Uterus (tissue), 4 donors: ENCODE data around the gene ASCL1. TPM values are rescaled to one million over a fixed set of nuclear protein-coding genes. Genes with fewer than 3 reads are reported as not detected.

Source experiments
- DNase-seq, 2 donors: peaks; one replicate each; pipeline ENCODE4 v3.0.0-alpha.2; 2019 to 2020
- H3K27ac ChIP-seq, 2 donors: fragments of 200-600 bp; sonication (generic); 1 replicate in 1 of 2; 2 replicates in 1 of 2; pipeline ENCODE4 v1.5.1; 2016 to 2018
- H3K27me3 ChIP-seq, 2 donors: fragments of 200-600 bp; sonication (generic); one replicate each; pipeline ENCODE4 v1.5.1; 2018 to 2019; ENCODE audit warnings: control low read depth in 1 of 2
- H3K36me3 ChIP-seq, 2 donors: fragments of 200-600 bp; sonication (generic); one replicate each; pipeline ENCODE4 v1.5.1; 2019; ENCODE audit warnings: control low read depth in 1 of 2
- H3K4me1 ChIP-seq, 2 donors: fragments of 200-600 bp; sonication (generic); one replicate each; pipeline ENCODE4 v1.5.1; 2018 to 2019; ENCODE audit warnings: control low read depth in 1 of 2
- H3K4me3 ChIP-seq, 2 donors: fragments of 200-600 bp; sonication (generic); 1 replicate in 1 of 2; 2 replicates in 1 of 2; pipeline ENCODE4 v1.5.1; 2018 to 2019; ENCODE audit warnings: mild to moderate bottlenecking in 1 of 2
- H3K9me3 ChIP-seq, 2 donors: fragments of 200-600 bp; sonication (generic); one replicate each; pipeline ENCODE4 v1.5.1; 2019; ENCODE audit warnings: control low read depth in 1 of 2
- POLR2A ChIP-seq, 2 donors: fragments of 450-650 bp; IDR thresholded peaks; one replicate each; pipeline ENCODE4 v1.6.1; 2016; ENCODE audit warnings: antibody characterized with exemption in 2 of 2, mild to moderate bottlenecking in 1 of 2, moderate library complexity in 1 of 2
- intact Hi-C: fragments of 100-400 bp; cut with DNase I; formaldehyde crosslinking; loops from one replicate; pipeline ENCODE4 v1.15.1; 2023; ENCODE audit warnings: low total_unique reads
- total RNA-seq, 4 donors: library from RNA; depleted of rRNA in 3 of 4; stranded (reverse); fragments of >200 nt in 3 of 4; gene quantifications; one replicate each; pipeline versions ENCODE4 v1.1.0 to v1.2.4, GENCODE V29; 2014 to 2023
- TF ChIP-seq, protein P1 (sequence below), 4 experiments: fragments of 200-600 bp in 2 of 4; fragments of 450-650 bp in 2 of 4; sonication (generic) in 2 of 4; IDR thresholded peaks; one replicate each; pipeline ENCODE4 v1.5.1; 2016 to 2019; ENCODE audit warnings: antibody characterized with exemption in 4 of 4, mild to moderate bottlenecking in 2 of 4, moderate library complexity in 1 of 4
- donor health status: DM: yes; HTN: yes; CAD: no.

The ASCL1 gene
- total RNA-seq, 4 donors from 2014 or later, result 0.48 TPM; not detected in 3

DNA sequence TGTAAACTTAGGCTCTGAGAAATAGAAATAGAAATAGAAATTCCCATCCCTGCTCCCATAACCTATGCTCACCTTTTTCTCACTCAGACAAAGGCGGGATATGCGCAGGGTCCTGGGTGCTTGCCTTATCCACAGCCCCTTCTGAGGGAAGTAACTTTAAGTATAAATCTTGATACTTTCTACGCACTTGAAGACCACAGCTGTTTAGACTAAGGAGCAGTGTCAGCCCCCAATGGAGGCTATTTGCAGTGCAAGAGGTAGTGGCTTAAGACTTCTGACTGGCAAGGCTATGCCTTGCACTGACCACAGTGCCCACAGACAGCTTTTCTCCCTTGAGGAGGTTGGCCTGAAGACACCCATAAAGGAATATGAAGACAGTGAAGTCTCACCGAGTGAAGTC is 35.2 kb downstream of the ASCL1 start:
- no peaks in the 10 kb centered on the region for H3K27me3 ChIP-seq
- no peak overlapping the region for H3K4me3 ChIP-seq
- no peaks in the 10 kb centered on the region for H3K4me1 ChIP-seq
- DNase-seq, result no peak
- H3K36me3 ChIP-seq, result no peaks in the 10 kb centered on the region
- H3K9me3 ChIP-seq, result no peaks in the 10 kb centered on the region
- intact Hi-C loops, result no loop called here
- H3K27ac ChIP-seq, result no peak overlapping the region
- no peak for TF ChIP-seq POLR2A (IDR thresholded peaks at IDR 0.05)
- TF ChIP-seq, protein P1, sequence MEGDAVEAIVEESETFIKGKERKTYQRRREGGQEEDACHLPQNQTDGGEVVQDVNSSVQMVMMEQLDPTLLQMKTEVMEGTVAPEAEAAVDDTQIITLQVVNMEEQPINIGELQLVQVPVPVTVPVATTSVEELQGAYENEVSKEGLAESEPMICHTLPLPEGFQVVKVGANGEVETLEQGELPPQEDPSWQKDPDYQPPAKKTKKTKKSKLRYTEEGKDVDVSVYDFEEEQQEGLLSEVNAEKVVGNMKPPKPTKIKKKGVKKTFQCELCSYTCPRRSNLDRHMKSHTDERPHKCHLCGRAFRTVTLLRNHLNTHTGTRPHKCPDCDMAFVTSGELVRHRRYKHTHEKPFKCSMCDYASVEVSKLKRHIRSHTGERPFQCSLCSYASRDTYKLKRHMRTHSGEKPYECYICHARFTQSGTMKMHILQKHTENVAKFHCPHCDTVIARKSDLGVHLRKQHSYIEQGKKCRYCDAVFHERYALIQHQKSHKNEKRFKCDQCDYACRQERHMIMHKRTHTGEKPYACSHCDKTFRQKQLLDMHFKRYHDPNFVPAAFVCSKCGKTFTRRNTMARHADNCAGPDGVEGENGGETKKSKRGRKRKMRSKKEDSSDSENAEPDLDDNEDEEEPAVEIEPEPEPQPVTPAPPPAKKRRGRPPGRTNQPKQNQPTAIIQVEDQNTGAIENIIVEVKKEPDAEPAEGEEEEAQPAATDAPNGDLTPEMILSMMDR (IDR thresholded peaks at IDR 0.05), result no peak

DNA sequence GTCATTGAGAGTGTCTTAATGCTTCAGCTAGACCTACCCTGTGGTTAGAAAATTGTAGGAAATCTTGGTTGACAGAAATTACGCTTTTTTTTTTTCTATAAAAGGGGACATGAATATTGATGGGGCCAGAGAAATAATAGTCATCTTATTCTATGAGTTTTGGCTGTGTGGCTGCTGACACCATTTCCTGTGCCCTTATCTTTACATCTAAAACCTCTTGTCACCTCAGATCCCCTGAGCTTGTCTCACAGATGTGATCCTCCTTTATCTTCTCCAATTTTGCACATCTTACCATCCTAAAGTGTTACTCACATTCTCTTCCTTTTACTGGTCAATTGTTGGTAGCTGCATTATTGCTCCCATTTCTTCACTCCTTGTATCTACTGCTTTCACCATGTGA is 36.1 kb downstream of the ASCL1 start:
- TF ChIP-seq POLR2A (IDR thresholded peaks at IDR 0.05), result no peak
- TF ChIP-seq, protein P1 (IDR thresholded peaks at IDR 0.05), result no peak
- intact Hi-C loops, result no loop called here
- H3K4me3 ChIP-seq, result no peak overlapping the region
- no peaks in the 10 kb centered on the region for H3K36me3 ChIP-seq
- no peaks in the 10 kb centered on the region for H3K27me3 ChIP-seq
- H3K4me1 ChIP-seq, result no peaks in the 10 kb centered on the region
- H3K9me3 ChIP-seq, result no peaks in the 10 kb centered on the region
- no peak for DNase-seq
- H3K27ac ChIP-seq, result no peak overlapping the region

DNA sequence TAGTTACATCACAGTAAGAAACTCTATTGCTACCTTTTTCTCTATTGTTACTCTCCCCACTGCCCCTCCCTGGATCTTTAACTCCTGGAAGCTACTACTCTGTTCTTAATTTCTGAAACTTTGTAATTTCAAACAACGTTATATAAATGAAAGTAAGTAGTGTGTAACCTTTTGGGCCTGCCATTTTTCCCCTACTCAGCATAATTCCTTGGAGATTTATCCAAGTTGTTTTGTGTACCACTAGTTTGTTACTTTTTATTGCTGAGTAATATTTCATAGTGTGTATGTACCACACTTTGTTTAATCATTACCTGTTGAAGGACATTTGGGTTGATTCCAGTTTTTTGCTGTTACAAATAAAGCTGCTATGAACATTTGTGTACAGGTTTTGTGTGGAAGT is 37.9 kb downstream of the ASCL1 start:
- no peaks in the 10 kb centered on the region for H3K4me1 ChIP-seq
- no peak overlapping the region for H3K4me3 ChIP-seq
- no peaks in the 10 kb centered on the region for H3K9me3 ChIP-seq
- DNase-seq, result no peak
- H3K36me3 ChIP-seq, result no peaks in the 10 kb centered on the region
- TF ChIP-seq POLR2A (IDR thresholded peaks at IDR 0.05), result no peak
- TF ChIP-seq, protein P1 (IDR thresholded peaks at IDR 0.05), result no peak
- intact Hi-C loops, result no loop called here
- H3K27me3 ChIP-seq, result no peaks in the 10 kb centered on the region
- no peak overlapping the region for H3K27ac ChIP-seq

Other genes starting within 250 kb of the ASCL1 start
- under 1 TPM in 1 of 4 donors, not detected in 3; 0.18 TPM for gene PAH, start 40.4 kb upstream of the ASCL1 start, total RNA-seq